HFFc6 (cell line): ENCODE measurements around the gene WDR45B. TPM values are rescaled to one million over a fixed set of nuclear protein-coding genes. Genes with fewer than 3 reads are reported as not detected.

Experiments
- DNase-seq: peaks from one replicate; pipeline ENCODE4 v3.0.0-alpha.2; 2018
- H3K27ac Mint-ChIP-seq: 2 replicates; pipeline ENCODE4 v1.8.0; 2020; ENCODE audit warnings: mild to moderate bottlenecking, mixed read lengths
- H3K27me3 Mint-ChIP-seq: 2 replicates; pipeline ENCODE4 v1.8.0; 2021; ENCODE audit warnings: mild to moderate bottlenecking, moderate library complexity, mixed read lengths; ENCODE audit not compliant: insufficient read depth
- H3K36me3 Mint-ChIP-seq: 2 replicates; pipeline ENCODE4 v1.8.0; 2021; ENCODE audit warnings: low read depth, mixed read lengths
- H3K4me1 Mint-ChIP-seq: 2 replicates; pipeline ENCODE4 v1.8.0; 2020; ENCODE audit warnings: low read depth, mixed read lengths
- H3K4me3 Mint-ChIP-seq: 2 replicates; pipeline ENCODE4 v1.8.0; 2020; ENCODE audit warnings: mild to moderate bottlenecking, moderate library complexity, mixed read lengths
- H3K9me3 Mint-ChIP-seq: 2 replicates; pipeline ENCODE4 v1.8.0; 2020; ENCODE audit warnings: mild to moderate bottlenecking, mixed read lengths
- microRNA-seq: library from miRNA; unstranded; fragments of <30 nt; microRNA quantifications from one replicate; pipeline ENCODE4, GENCODE V29; 2019
- total RNA-seq, 6 experiments: library from RNA; stranded (reverse); fragmentation: NEBNext Ultra II Directional; extraction: Animal tissue kit (Norgen Biotek cat#: 25700); gene quantifications; 2 replicates in 1 of 6; 3 replicates in 5 of 6; pipeline ENCODE4 v1.2.3, GENCODE V29; 2021
- TF ChIP-seq, protein P1 (sequence below): fragments of 200-600 bp; sonication (generic); IDR thresholded peaks from 2 replicates; pipeline ENCODE4 v1.5.0; 2021; ENCODE audit warnings: antibody characterized with exemption, mild to moderate bottlenecking

WDR45B gene
- total RNA-seq, 6 experiments from 2014 or later = 60.6 to 73.5 (median 66.3) TPM

DNA sequence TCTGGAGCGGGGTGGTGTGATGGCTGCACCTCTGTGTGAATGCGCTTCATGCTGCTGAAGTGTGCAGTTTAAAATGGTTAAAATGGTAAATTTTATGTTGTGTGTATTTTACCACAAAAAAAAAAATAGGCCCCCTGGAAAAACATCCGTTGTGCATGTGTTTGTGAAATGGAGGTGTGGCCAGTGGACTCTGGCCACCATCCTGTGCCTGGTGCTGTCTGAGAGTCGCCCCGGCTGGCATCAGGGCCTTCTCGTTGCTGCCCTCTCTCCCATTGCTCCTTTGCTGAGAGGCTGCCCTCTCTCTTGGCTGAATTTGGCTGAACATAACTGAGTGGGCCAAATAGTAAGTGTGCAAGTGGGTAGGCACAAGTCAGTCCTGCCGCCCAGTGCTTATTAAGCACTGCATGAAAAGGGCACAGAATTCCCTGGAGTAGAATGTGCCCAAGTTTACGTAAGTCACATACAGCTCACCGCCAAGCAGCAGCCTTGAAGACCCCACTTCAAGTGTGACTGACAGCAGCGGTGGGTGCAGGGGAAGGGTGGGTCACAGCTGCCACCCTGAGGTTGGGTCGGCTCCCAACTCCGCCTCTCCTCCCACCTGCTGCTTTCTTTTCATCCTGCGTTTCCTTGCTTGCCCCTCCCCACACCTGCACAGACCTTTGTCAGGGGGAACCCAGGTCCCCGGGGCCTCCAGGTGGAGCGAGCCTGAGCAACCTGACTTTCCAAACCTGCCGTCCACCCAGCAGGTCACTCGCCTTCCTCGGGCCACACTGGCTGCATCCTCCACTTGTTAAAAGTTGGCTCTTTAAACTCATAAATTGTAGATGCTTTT, 81.9 kb downstream of the WDR45B start:
- Mint-ChIP-seq H3K9me3 (no peaks in the 10 kb centered on the region), H3K36me3 (peaks cover 17% of the 10 kb centered on the region; the same call in 1 of the 2 replicates), H3K4me3 (no peak overlapping the region), H3K27ac (no peak overlapping the region), H3K27me3 (no peaks in the 10 kb centered on the region; the same call in 1 of the 2 replicates), H3K4me1 (peaks cover 22% of the 10 kb centered on the region)
- DNase-seq = no peak
- TF ChIP-seq, protein P1, sequence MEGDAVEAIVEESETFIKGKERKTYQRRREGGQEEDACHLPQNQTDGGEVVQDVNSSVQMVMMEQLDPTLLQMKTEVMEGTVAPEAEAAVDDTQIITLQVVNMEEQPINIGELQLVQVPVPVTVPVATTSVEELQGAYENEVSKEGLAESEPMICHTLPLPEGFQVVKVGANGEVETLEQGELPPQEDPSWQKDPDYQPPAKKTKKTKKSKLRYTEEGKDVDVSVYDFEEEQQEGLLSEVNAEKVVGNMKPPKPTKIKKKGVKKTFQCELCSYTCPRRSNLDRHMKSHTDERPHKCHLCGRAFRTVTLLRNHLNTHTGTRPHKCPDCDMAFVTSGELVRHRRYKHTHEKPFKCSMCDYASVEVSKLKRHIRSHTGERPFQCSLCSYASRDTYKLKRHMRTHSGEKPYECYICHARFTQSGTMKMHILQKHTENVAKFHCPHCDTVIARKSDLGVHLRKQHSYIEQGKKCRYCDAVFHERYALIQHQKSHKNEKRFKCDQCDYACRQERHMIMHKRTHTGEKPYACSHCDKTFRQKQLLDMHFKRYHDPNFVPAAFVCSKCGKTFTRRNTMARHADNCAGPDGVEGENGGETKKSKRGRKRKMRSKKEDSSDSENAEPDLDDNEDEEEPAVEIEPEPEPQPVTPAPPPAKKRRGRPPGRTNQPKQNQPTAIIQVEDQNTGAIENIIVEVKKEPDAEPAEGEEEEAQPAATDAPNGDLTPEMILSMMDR = no peak

GRCh38 chr17:82565551-82565950, 82.7 kb downstream of the WDR45B start:
- H3K27ac Mint-ChIP-seq = no peak overlapping the region
- H3K9me3 Mint-ChIP-seq = no peaks in the 10 kb centered on the region
- TF ChIP-seq, protein P1 = no peak
- peaks cover 30% of the 10 kb centered on the region for H3K4me1 Mint-ChIP-seq
- no peaks in the 10 kb centered on the region; the same call in 1 of the 2 replicates for H3K27me3 Mint-ChIP-seq
- H3K36me3 Mint-ChIP-seq = peaks cover 17% of the 10 kb centered on the region; the same call in 1 of the 2 replicates
- DNase-seq = no peak
- H3K4me3 Mint-ChIP-seq = no peak overlapping the region

Small RNA genes within 50 kb of the gene (microRNA-seq; reads per million reads assigned to microRNA genes)
- not detected for gene MIR4525

Other genes with a start within 250 kb of the WDR45B start
- 1 to 10 TPM; 4.3 to 6.8 (median 5.6) TPM for gene HEXD, start 230.1 kb downstream of the WDR45B start, total RNA-seq
- 10 to 100 TPM; 26.5 to 31.2 (median 27.9) TPM for gene OGFOD3, start 229.9 kb downstream of the WDR45B start, total RNA-seq
- 10 to 100 TPM; 47.4 to 60.5 (median 48.7) TPM for gene CYBC1, start 197.7 kb downstream of the WDR45B start, total RNA-seq
- gene NARF, start 189.7 kb downstream of the WDR45B start, total RNA-seq = 10 to 100 TPM; 25.2 to 38.1 (median 28.8) TPM
- 10 to 100 TPM; 38.6 to 46.3 (median 41.1) TPM for gene FOXK2, start 128.7 kb downstream of the WDR45B start, total RNA-seq
- 10 to 100 TPM in 2 of 6 experiments, 1 to 10 TPM in 4; 8.0 to 14.8 (median 9.3) TPM for gene RAB40B, start 50.3 kb upstream of the WDR45B start, total RNA-seq
- 10 to 100 TPM; 27.7 to 36.3 (median 33.7) TPM for gene FN3KRP, start 68.3 kb upstream of the WDR45B start, total RNA-seq
- gene FN3K, start 87.2 kb upstream of the WDR45B start, total RNA-seq = 1 to 10 TPM in 5 of 6 experiments, under 1 TPM in 1; 0.96 to 2.9 (median 1.6) TPM
- gene TBCD, start 103.6 kb upstream of the WDR45B start, total RNA-seq = 10 to 100 TPM; 47.3 to 67.6 (median 62.5) TPM
- not detected for gene ZNF750, start 191.6 kb upstream of the WDR45B start, total RNA-seq